Measurements from ENCODE around the gene ALG12.

- TF ChIP-seq EZH2 (optimal IDR thresholded peaks at IDR 0.05; ENCODE audit: low read depth, low read length) (no peak), CTCF (IDR thresholded peaks at IDR 0.05; ENCODE audit: low read length) (no peak), EZH2phosphoT487 (IDR thresholded peaks at IDR 0.05; ENCODE audit: low read length) (no peak)
These were observed 45.4 kb upstream of the ALG12 start for GRCh38 chr22:49963647-49964026.
